CD4-positive, alpha-beta T cell treated with Interleukin-6 at 100 ng/mL for 8 hours (primary cell): Measurements from ENCODE around the gene TMTC2.
"Not testable (repeated sequence)": the region's sequence is repeated elsewhere in the genome, so short reads cannot be mapped to it uniquely, and the experiment has no call there.

Experiments
- DNase-seq: peaks from one replicate; pipeline ENCODE4 v3.0.0-alpha.2; 2020; ENCODE audit warnings: mixed read lengths, low spot score

Gene TMTC2

GRCh38 chr12:83083616-83084015 lies 396.9 kb downstream of the TMTC2 start:
- no peak for DNase-seq

DNA sequence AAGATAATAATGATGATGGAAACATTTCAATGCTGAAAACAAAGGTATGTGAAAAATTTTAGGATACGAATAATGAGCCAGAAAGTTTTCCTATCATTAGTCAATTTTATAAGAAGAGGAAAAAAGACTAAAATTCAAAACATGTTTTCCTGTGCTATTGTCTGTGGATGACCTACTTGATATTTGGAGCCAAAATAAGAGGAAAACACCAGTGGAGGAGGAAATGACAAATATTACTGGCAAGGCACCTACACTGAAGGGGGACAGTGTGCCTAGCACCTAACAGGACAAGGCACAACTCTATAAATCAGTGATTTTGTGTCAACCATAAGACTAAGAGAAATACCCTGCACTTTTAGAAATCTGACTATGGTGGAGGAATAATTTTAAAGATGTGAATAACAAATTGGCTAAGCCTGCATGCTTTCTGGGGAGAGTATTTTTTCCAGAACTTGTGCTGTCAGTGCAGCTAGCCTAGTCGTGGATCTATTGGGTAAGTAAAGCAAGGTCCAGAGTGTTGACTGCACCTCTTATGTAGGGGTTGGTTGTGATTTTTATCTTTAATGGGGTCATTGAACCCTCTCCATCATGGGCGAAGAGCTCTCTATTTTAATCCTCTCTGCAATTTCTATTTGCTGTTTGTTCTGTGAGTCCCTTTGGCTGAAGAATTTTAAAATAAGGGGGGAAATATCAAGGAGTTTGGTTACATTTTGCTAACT lies 398.0 kb downstream of the TMTC2 start:
- DNase-seq = no peak

DNA sequence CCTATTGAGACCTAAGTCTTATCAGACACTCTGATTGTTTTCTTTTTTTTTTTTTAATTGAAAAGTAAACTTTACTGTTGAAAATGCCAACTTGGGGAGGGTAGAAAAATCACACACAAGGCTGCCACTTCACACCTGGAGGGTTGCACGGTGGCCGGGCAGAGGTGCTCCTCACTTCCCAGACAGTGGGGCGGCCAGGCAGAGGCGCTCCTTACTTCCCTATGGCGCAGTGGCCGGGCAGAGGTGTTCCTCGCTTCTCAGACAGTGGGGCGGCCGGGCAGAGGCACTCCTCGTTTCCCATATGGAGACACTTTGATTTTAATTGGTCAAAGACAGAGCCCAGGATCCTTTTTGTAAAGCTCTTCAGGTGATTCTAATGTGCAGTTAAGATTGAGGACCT lies 399.3 kb downstream of the TMTC2 start:
- no peak for DNase-seq

- no peak for DNase-seq
Observed at GRCh38 chr12:83089575-83089974, 402.9 kb downstream of the TMTC2 start.

- no peak for DNase-seq
Observed at GRCh38 chr12:83092129-83092528, 405.4 kb downstream of the TMTC2 start.

GRCh38 chr12:83092606-83093005 lies 405.9 kb downstream of the TMTC2 start:
- DNase-seq = no peak

GRCh38 chr12:83093426-83093825 lies 406.7 kb downstream of the TMTC2 start:
- DNase-seq = no peak

DNA sequence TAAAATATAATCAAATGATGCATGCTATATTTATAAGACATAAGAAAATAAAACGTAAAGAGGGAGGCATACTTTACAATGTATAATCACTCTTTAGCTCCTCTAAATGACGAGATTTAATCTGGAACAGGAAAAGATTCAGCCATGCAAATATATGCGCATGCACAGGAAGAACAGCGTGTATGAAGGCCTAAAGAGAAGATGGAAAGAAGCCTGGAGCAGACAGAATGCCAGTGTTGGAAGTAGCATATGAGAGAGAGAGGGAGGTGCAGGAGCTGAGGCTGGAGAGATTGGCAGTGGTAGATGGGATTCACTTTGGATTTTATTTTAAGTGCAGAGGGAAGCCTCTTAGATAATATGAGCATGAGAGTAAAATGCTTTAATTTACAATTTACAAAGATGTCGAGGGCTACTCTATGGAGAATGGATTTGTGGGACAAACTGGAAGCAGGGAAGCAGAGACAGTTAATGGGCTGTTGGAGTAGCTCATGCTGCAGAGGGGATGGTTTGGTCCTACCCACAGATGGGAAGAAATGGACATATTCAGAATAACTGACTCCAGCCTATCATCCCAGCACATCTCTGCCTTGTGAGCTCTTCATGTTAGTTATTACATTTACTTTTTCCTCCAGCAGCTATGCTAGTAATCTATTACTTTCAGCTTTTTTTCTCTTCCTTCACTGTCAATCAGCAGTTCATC lies 411.1 kb downstream of the TMTC2 start:
- no peak for DNase-seq

GRCh38 chr12:83099436-83099835 lies 412.7 kb downstream of the TMTC2 start:
- DNase-seq = no peak

DNA sequence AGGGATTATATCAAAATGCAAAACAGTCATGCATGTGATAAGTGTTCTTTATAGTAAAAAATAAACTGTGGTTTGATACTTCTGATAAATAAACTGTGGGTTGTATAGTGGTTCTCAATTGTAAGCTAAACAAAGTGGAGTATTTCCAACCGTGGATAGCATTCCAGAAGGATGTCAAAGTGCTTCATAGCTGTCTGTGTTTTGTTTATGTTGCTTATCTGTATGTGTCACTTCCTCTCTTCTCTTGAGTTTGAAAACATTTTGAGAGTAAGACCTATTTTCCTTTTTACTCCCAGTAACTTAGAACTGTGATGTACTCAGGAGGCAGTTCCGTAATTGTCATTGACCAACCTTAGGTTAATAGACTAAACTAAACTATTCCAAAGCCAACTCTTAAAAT lies 415.8 kb downstream of the TMTC2 start:
- DNase-seq = no peak

DNA sequence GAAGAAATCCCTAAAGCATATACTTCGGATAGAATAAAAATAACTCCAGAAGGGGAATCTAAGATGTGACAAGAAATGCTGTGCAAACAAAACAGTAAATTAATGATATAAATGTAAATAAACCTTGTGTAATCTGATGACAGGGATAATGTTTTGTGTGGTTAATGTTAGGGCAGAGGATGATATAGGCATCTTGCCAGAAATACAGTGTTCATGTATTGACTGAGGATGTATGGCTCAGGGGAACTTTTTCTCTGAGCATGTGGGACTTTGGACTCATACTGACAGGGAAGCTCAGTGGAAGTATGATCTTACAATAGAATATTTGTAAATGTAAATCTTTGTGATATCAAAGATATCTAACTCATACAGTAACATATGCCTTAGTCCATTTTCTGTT lies 420.2 kb downstream of the TMTC2 start:
- DNase-seq = no peak

- no peak for DNase-seq
Observed at GRCh38 chr12:83110424-83110823, 423.7 kb downstream of the TMTC2 start.

GRCh38 chr12:83113945-83114344 lies 427.2 kb downstream of the TMTC2 start:
- DNase-seq = no peak

DNA sequence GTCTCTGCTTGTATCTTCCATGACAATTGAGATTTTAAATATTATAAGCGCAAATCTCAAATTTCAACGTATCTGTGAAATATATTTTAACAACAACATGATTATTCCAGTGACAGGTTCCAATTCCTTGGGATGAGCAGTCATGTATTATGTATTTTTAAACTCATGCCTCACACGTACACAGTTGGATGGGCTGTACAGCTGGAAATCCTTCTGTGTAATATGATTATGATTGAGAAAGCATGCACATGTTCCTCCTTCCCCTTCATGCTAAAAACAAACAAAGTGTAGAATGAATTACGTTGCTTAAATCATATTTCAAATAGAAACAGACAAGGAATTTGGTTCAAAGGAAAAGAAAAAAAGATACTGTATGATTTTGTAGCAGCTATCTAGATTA lies 428.3 kb downstream of the TMTC2 start:
- no peak for DNase-seq

DNA sequence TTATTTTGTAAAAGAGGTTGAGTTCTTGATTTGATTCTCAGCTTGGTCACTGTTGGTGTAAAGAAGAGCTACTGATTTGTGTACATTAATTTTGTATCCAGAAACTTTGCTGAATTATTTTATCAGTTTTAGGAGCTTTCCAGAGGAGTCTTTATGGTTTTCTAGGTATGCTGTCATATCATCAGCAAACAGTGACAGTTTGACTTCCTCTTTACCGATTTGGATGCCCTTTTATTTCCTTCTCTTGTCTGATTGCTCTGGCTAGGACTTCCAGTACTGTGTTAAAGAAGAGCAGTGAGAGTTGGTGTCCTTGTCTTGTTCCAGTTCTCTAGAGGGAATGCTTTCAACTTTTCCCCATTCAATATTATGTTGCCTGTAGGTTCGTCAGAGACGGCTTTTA lies 431.2 kb downstream of the TMTC2 start:
- not testable (repeated sequence) for DNase-seq

GRCh38 chr12:83121897-83122622 lies 435.4 kb downstream of the TMTC2 start:
- no peak for DNase-seq

GRCh38 chr12:83122623-83122934 lies 435.9 kb downstream of the TMTC2 start:
- no peak for DNase-seq

DNA sequence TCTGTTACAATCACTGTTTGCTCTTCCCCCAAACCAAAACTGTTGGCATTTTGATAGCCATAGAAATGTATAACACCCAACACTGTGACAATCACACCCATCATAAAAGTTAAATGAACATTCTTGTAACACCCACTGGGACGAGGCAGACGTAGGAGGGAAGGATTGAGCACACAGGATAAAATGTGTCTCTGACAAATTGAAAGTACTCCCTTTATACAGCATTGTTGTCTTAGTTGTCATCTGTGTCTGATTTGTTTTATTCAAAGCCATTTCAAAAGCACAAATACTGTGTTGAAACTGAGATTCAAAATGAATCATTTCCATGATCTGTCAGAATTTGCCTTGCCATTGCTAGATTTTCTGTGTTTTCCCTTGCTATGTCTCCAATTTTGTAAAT lies 436.3 kb downstream of the TMTC2 start:
- no peak for DNase-seq

- DNase-seq = no peak
Observed at GRCh38 chr12:83128540-83128939, 441.8 kb downstream of the TMTC2 start.

GRCh38 chr12:83130178-83130577 lies 443.5 kb downstream of the TMTC2 start:
- no peak for DNase-seq

- no peak for DNase-seq
Observed at GRCh38 chr12:83132360-83132759, 445.7 kb downstream of the TMTC2 start.

- no peak for DNase-seq
Observed at GRCh38 chr12:83136411-83136810, 449.7 kb downstream of the TMTC2 start.

DNA sequence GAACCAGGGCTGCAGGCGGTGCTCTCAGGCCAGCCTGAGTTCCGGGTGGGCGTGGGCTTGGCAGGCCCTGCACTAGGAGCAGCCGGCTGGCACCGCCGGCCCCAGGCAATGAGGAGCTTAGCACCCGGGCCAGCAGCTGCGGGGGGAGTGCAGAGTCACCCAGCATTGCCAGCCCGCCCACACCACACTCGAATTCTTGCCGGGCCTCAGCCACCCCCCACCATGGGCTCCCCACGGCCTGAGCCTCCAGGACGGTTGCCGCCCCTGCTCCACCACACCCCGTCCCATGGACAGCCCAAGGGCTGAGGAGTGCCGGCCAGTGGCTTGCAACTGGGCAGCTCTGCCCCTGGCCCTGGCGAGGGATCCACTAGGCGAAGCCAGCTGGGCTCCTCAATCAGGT lies 453.4 kb downstream of the TMTC2 start:
- no peak for DNase-seq
